Skeletal muscle satellite cell (primary cell): ENCODE data around the gene DCAKD. TPM values are rescaled to one million over a fixed set of nuclear protein-coding genes. Genes with fewer than 3 reads are reported as not detected.

Experiments
- H3K27me3 ChIP-seq: 2 replicates; pipeline ENCODE4 v1.7.0; 2013; ENCODE audit warnings: low read length; ENCODE audit not compliant: control insufficient read depth, insufficient read depth
- H3K36me3 ChIP-seq: 2 replicates; pipeline ENCODE4 v1.7.0; 2013; ENCODE audit warnings: mild to moderate bottlenecking, control low read depth, low read length; ENCODE audit not compliant: insufficient read depth
- H3K4me1 ChIP-seq: 2 replicates; pipeline ENCODE4 v1.7.0; 2013; ENCODE audit warnings: low read length; ENCODE audit not compliant: control insufficient read depth, insufficient read depth
- H3K4me2 ChIP-seq: 2 replicates; pipeline ENCODE4 v1.7.0; 2013; ENCODE audit warnings: mild to moderate bottlenecking, low read length
- H3K4me3 ChIP-seq: 2 replicates; pipeline ENCODE4 v1.7.0; 2013; ENCODE audit warnings: low read length
- H3K9ac ChIP-seq: 2 replicates; pipeline ENCODE4 v1.7.0; 2013; ENCODE audit warnings: mild to moderate bottlenecking, low read depth, low read length, moderate library complexity
- H3K9me3 ChIP-seq: replicated peaks from 2 replicates; pipeline ENCODE4 v1.7.0; 2013; ENCODE audit warnings: mild to moderate bottlenecking, control low read depth, low read length
- total RNA-seq: library from RNA; depleted of rRNA; stranded (reverse); fragments of >200 nt; gene quantifications from 2 replicates; pipeline ENCODE4 v1.2.3, GENCODE V29; 2012; rRNA removed

Gene DCAKD, protein sequence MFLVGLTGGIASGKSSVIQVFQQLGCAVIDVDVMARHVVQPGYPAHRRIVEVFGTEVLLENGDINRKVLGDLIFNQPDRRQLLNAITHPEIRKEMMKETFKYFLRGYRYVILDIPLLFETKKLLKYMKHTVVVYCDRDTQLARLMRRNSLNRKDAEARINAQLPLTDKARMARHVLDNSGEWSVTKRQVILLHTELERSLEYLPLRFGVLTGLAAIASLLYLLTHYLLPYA
- total RNA-seq: 44.9 and 52.6 TPM in 2 replicates

DNA sequence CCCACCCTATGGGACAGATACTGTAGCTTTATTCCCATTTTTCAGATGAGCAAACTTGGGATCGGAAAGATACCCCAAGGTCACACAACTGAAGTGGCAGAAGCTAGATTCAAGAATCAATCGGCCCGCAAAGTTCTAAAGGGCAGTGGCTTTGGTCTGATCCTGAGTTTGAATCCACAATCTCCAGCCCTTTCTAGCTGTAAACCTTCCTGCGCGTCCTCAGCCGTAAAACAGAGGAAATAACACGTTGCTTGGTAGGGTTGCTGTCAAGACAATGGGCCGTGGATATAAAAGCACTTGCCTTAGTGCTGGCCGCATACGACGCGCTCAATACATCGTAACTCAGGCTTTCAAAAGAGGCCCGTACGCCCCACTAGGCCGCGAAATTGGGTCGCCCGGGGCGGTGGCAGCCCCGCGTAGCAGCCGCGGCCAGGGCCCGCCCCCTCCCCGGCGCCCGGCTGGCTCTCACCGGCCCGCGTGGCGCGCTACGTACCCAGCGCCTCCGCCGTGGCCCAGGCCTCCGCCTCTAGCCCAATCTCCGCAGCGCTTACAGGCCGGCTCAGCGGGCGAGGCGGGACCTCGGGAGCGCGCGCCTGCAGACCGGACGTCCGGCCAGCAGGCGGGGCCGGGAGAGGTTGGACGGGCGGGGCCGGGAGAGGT lies at the start of gene DCAKD:
Gene DCAKD (minus strand): TSS at position 573 of the 660 bp plus-strand sequence. CDS start 16,747 bp downstream, outside the sequence.
- Histone ChIP-seq H3K4me2 (peak within 1 kb of the TSS; percentile 89), H3K36me3 (no peaks in the 10 kb centered on the region), H3K27me3 (no peaks in the 10 kb centered on the region), H3K4me3 (peak within 1 kb of the TSS; percentile 73), H3K9me3 (no peaks in the 10 kb centered on the region), H3K9ac (peak within 1 kb of the TSS; percentile 93), H3K4me1 (peaks cover 23% of the 10 kb centered on the region)

DNA sequence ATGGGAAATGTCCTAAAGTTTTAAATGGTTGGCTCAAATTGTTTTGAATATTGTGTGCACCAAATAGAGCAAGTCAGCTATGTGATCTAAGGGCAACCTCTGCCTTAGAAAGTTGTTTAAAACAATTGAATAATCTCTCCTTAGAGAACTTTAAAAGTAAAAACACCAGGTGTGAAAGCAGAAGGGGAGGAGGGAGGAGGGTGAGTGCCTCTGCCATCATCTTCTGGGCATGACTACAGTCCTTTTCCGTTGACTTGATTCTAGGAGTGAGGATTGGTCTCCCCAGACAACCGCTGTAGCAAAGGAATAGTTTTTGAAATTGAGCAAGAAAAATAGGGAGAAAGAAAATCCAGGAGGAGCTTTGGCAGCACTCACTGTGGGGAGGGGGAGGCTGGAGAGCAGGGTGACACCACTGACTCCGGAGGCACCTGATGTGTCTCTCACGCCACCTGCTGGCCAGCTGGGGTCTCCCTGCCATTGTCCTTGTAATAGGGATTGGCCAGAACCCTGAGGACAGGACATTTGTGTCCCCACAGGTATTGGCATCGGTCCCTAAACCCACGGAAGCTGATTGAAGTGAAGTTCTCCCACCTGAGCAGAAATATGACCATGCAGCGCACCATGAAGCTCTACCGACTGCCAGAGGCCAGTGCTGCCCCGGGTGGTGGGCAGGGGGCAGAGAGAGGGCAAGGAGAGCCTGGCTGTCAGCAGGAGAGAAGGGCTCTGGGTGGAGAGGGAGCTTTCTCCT lies 47.6 kb upstream of the DCAKD start:
- Histone ChIP-seq H3K4me1 (peaks cover 23% of the 10 kb centered on the region), H3K4me2 (no peak overlapping the region), H3K36me3 (peaks cover 64% of the 10 kb centered on the region), H3K9ac (no peak overlapping the region), H3K9me3 (no peaks in the 10 kb centered on the region), H3K4me3 (no peak overlapping the region), H3K27me3 (no peaks in the 10 kb centered on the region)

DNA sequence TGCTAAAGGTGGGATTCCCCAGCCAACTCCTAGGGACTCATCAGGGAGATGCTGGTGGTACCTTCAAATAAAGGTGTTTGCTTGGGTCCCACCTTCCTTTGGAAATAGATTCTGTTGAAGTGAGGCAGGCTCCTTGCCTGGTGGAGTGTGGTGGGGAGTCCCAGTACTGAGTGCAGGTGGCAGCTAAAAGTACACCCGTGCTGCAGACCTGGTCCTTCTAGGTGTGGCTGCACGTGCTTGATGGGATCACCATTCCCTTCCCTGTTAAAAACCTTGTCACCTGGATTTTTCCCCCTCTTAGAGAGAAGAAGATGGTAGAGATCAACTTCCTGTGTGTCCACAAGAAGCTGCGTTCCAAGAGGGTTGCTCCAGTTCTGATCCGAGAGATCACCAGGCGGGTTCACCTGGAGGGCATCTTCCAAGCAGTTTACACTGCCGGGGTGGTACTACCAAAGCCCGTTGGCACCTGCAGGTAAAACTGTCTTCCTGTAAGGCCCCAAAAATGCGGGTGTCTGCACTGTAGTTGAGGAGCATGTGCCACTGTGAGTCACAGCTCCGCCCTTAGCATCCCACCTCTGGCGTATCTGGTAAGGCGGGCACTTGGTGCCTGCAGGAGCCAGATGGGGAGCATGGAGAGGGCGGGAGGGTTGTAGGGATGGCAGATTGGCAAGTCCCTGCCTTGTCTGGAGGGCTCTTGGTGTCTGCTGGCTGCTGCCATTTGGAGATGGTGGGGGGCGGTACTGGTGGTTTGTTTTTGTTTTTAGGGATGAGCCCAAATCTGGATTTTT lies 46.8 kb upstream of the DCAKD start:
- no peaks in the 10 kb centered on the region for H3K27me3 ChIP-seq
- peaks cover 30% of the 10 kb centered on the region for H3K4me1 ChIP-seq
- no peak overlapping the region for H3K9ac ChIP-seq
- no peak overlapping the region for H3K4me2 ChIP-seq
- no peaks in the 10 kb centered on the region for H3K9me3 ChIP-seq
- no peak overlapping the region for H3K4me3 ChIP-seq
- peaks cover 63% of the 10 kb centered on the region for H3K36me3 ChIP-seq

DNA sequence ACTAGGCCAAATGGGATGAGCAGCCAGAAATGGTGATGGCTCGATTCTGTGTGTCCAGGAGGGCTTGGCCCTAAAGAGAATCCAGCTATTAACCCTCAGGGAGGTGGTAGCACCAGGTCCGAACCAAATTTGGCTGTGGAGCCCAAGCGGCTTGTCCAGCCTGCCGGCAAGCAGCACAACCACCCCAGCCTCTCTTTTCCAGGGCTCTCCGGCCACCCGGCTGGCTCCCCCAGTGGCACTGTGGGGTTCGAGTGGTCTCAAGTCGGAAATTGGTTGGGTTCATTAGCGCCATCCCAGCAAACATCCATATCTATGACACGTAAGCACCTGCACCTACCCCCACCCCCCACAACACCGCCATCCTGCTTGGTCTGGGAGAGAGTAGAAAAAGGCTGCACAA lies 45.5 kb upstream of the DCAKD start:
- H3K27me3 ChIP-seq: no peaks in the 10 kb centered on the region
- H3K9ac ChIP-seq: no peak overlapping the region
- peaks cover 58% of the 10 kb centered on the region for H3K36me3 ChIP-seq
- H3K4me2 ChIP-seq: no peak overlapping the region
- no peaks in the 10 kb centered on the region for H3K9me3 ChIP-seq
- H3K4me3 ChIP-seq: no peak overlapping the region
- peaks cover 32% of the 10 kb centered on the region for H3K4me1 ChIP-seq

DNA sequence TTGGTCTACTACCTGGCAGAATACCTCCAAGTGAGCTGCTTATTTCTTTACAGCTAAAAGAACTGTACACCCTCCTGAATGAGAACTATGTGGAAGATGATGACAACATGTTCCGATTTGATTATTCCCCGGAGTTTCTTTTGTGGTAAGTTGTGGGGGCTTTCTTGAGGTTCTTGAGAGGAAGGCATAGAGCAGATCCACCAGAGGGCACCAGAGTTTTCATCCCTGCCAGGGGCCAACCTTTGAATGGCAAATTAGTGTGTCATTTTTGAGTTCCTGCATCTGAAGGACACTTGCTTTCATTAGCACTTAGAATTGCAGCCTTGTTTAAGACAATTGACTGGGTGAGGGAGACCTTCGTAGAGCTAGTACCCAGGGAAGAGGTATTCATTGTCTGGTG lies 44.7 kb upstream of the DCAKD start:
- Histone ChIP-seq H3K9ac (no peak overlapping the region), H3K4me3 (no peak overlapping the region), H3K27me3 (no peaks in the 10 kb centered on the region), H3K9me3 (no peaks in the 10 kb centered on the region), H3K36me3 (peaks cover 61% of the 10 kb centered on the region), H3K4me2 (no peak overlapping the region), H3K4me1 (peaks cover 28% of the 10 kb centered on the region)

DNA sequence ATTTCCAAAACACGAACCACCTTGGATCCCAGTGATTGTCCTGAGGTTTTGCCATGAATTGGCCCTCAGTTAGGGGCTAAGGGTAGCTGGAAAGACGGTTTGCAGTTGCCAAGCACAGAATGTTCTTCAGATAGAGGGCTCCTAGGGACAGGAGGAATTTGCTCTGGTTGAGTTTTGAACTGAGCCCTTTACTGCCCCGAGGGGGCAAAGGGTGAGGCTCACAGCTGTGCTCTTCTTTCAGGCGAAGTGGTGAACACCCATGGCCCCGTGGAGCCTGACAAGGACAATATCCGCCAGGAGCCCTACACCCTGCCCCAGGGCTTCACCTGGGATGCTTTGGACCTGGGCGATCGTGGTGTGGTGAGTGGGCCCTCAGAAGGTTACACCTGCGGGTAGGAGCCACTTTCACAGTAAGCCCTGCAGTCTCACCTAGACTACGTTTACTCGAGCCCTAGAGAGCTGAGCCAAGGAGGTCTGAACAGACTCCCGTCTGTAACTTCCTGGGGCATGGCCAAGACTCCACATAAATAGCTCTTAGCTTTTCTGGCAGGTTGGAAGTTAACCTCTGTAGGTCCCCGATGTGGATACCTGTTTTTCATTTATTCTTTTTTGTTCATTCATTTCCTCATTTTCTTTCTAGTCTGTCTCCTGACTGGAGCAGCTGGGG lies 42.1 kb upstream of the DCAKD start:
- peak overlapping the region; percentile 48 for H3K4me2 ChIP-seq
- peaks cover 40% of the 10 kb centered on the region for H3K4me1 ChIP-seq
- peak overlapping the region; percentile 79 for H3K9ac ChIP-seq
- peaks cover 66% of the 10 kb centered on the region for H3K36me3 ChIP-seq
- H3K4me3 ChIP-seq: peak overlapping the region; percentile 5
- H3K27me3 ChIP-seq: no peaks in the 10 kb centered on the region
- H3K9me3 ChIP-seq: no peaks in the 10 kb centered on the region

DNA sequence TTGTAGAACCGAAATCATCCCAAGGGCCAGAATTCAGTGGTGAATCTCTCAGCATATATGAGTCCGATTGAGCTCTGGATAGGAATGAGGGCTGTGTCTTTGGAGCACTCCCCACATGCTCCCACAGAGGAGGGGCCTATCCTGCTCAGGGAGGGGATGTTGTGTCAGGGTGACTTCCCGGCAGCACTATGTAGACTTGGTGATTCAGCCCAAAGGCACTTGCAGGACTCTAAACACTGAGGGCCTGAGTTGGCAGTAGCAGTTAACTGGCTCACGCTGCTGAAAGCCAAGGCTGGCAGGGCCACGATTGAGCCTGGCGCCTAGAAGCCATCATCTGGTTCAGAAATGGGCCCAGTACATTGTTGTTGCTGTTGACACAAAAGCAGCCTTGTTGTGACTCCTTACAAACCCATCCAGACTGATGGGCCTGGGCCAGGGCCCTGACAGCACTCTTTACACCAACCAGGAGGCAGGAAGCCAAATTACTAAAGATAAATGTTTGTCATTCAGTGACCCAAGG lies 41.5 kb upstream of the DCAKD start:
- peak overlapping the region; percentile 79 for H3K9ac ChIP-seq
- H3K4me2 ChIP-seq: peak overlapping the region; percentile 54
- no peaks in the 10 kb centered on the region for H3K9me3 ChIP-seq
- peaks cover 66% of the 10 kb centered on the region for H3K36me3 ChIP-seq
- H3K27me3 ChIP-seq: no peaks in the 10 kb centered on the region
- H3K4me3 ChIP-seq: peak overlapping the region; percentile 5
- peaks cover 43% of the 10 kb centered on the region for H3K4me1 ChIP-seq

DNA sequence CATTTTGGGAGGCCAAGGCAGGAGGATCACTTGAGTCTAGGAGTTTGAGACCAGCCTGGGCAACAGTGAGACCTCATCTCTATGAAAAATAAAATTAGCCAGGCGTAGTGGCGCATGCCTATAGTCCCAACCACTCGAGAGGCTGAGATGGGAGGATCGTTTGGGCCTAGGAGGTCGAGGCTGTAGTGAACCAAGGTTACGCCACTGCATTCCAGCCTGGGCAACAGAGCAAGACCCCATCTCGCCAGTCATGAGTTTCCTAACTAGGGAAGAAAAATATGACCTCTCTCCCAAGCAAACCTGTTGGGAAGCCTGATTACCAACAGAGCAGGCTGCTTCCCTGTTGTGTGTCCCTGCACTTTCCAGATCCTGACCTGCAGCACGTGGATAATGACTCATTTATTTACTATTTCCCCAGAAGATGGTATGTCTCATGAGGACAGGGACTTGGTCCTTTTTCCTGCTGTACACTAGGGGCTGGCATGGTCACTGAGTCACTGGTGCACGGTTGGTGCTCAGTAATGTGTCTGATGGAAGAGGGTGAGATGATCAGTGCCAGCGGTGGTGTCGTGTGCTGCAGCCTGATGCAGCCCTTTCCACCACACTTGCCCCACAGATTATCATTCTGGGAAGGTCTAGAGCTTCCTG lies 40.5 kb upstream of the DCAKD start:
- H3K4me1 ChIP-seq: peaks cover 54% of the 10 kb centered on the region
- H3K36me3 ChIP-seq: peaks cover 63% of the 10 kb centered on the region
- no peaks in the 10 kb centered on the region for H3K27me3 ChIP-seq

DNA sequence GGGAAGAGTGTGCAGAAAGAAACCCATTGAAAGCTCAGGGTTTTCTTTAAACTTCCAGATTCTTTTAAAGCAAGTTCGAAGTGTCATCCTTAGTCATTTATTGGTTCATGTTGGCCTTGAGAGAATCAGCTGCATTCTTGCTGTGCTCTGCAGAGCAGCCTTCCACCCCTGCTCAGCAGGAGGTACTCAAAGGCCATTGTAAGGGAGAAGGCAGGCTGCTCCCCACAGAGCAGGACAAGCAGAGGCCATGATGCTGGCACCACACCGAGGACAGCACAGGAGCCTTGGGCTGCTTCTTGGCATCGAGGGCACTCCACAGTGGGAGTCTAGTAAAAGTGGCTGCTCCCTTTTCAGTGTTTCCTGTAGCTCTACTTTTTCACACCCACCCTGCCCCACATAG lies 39.3 kb upstream of the DCAKD start:
- Histone ChIP-seq H3K9me3 (no peaks in the 10 kb centered on the region), H3K27me3 (no peaks in the 10 kb centered on the region), H3K4me3 (no peak overlapping the region), H3K36me3 (peaks cover 58% of the 10 kb centered on the region), H3K4me2 (no peak overlapping the region), H3K9ac (no peak overlapping the region), H3K4me1 (peaks cover 55% of the 10 kb centered on the region)

More for the DNA sequence above, 40.5 kb upstream of the DCAKD start:
- H3K9me3 ChIP-seq: no peaks in the 10 kb centered on the region
- H3K4me2 ChIP-seq: no peak overlapping the region
- no peak overlapping the region for H3K9ac ChIP-seq
- no peak overlapping the region for H3K4me3 ChIP-seq

DNA sequence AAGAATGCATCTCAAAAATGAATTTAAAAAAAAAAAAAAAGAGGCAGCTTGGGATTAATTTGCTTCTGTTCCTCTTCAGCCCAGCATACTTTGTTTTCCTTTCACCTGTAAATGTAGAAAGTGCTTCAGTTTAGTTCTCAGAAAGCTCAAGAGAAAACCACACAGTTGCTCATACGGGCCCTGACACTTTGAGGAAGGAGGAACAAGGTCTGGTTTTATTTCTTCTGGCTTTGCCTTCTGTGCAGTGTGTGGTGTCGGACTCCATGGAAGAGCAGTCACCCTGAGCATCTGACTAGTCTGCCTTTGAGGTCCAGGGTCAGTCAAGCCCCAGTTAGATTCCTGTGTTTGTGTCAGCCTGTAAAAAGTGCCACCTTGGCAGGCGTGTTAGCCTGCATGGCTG lies 37.3 kb upstream of the DCAKD start:
- Histone ChIP-seq H3K27me3 (no peaks in the 10 kb centered on the region), H3K4me3 (no peak overlapping the region), H3K9me3 (no peaks in the 10 kb centered on the region), H3K9ac (no peak overlapping the region), H3K36me3 (peaks cover 60% of the 10 kb centered on the region), H3K4me2 (no peak overlapping the region), H3K4me1 (peaks cover 51% of the 10 kb centered on the region)
